Measurements from ENCODE around the gene CAMSAP1.

CAMSAP1 gene

GRCh38 chr9:135939351-135940265, 32.3 kb upstream of the CAMSAP1 start:
- DNase-seq, result peak; percentile 41 to 64

GRCh38 chr9:135937521-135938489, 30.5 kb upstream of the CAMSAP1 start:
- DNase-seq, result no peak

- DNase-seq, result no peak
Measured at GRCh38 chr9:135933114-135933513, 25.8 kb upstream of the CAMSAP1 start.

GRCh38 chr9:135932656-135933055, 25.3 kb upstream of the CAMSAP1 start:
- no peak for DNase-seq

- DNase-seq, result no peak
Measured at GRCh38 chr9:135931349-135931820, 24.0 kb upstream of the CAMSAP1 start.

- DNase-seq, result no peak
Measured at GRCh38 chr9:135930446-135931345, 23.4 kb upstream of the CAMSAP1 start.

GRCh38 chr9:135929656-135930445, 22.5 kb upstream of the CAMSAP1 start:
- DNase-seq, result no peak

- DNase-seq, result no peak
Measured at GRCh38 chr9:135928731-135929655, 21.6 kb upstream of the CAMSAP1 start.

GRCh38 chr9:135928074-135928730, 20.9 kb upstream of the CAMSAP1 start:
- DNase-seq, result no peak

- DNase-seq, result no peak
Measured at GRCh38 chr9:135927195-135928013, 20.1 kb upstream of the CAMSAP1 start.

- DNase-seq, result peak; percentile 21 to 82
Measured at GRCh38 chr9:135926402-135927194, 19.3 kb upstream of the CAMSAP1 start.

GRCh38 chr9:135925496-135926133, 18.3 kb upstream of the CAMSAP1 start:
- no peak for DNase-seq

GRCh38 chr9:135924628-135925338, 17.4 kb upstream of the CAMSAP1 start:
- no peak for DNase-seq

- no peak for DNase-seq
Measured at GRCh38 chr9:135923508-135923907, 16.2 kb upstream of the CAMSAP1 start.

GRCh38 chr9:135921749-135922310, 14.5 kb upstream of the CAMSAP1 start:
- no peak for DNase-seq

GRCh38 chr9:135920973-135921585, 13.7 kb upstream of the CAMSAP1 start:
- DNase-seq, result no peak

Data from CD4-positive, alpha-beta T cell treated with Interleukin-4 for 1 hour (primary cell).